ENCODE results near the gene SENP8. TPM values are rescaled to one million over a fixed set of nuclear protein-coding genes. Genes with fewer than 3 reads are reported as not detected.
"Not testable (repeated sequence)": the region's sequence is repeated elsewhere in the genome, so short reads cannot be mapped to it uniquely, and the experiment has no call there.

Gene SENP8
- total RNA-seq, 1 donor from 2014 or later, result 1.0 TPM

GRCh38 chr15:72155003-72155621 is 36.9 kb downstream of the SENP8 start:
- intact Hi-C loops (cut with micrococcal nuclease), result loop anchor here (5.0 to 10.0 kb wide), 2 partner anchors 578 to 710 kb away; no protein-coding TSS in a partner anchor

GRCh38 chr15:72155635-72156616 is 37.7 kb downstream of the SENP8 start:
- intact Hi-C loops (cut with micrococcal nuclease), result loop anchor here (1.0 to 10.0 kb wide), 5 partner anchors 354 to 711 kb away; no protein-coding TSS in a partner anchor

GRCh38 chr15:72156928-72157327 is 38.7 kb downstream of the SENP8 start:
- intact Hi-C loops (cut with micrococcal nuclease), result loop anchor here (1.0 to 10.0 kb wide), 5 partner anchors 355 to 712 kb away; no protein-coding TSS in a partner anchor

GRCh38 chr15:72160696-72161245 is 42.6 kb downstream of the SENP8 start:
- intact Hi-C loops (cut with micrococcal nuclease), result no loop called here

GRCh38 chr15:72161361-72162132 is 43.3 kb downstream of the SENP8 start:
- intact Hi-C loops (cut with micrococcal nuclease), result no loop called here

- intact Hi-C loops (cut with micrococcal nuclease), result no loop called here
These were observed 44.4 kb downstream of the SENP8 start for GRCh38 chr15:72162569-72162968.

- intact Hi-C loops (cut with micrococcal nuclease), result no loop called here
These were observed 45.5 kb downstream of the SENP8 start for GRCh38 chr15:72163719-72164118.

GRCh38 chr15:72166716-72167417 is 48.7 kb downstream of the SENP8 start:
- intact Hi-C loops (cut with micrococcal nuclease), result no loop called here

- intact Hi-C loops (cut with micrococcal nuclease), result no loop called here
These were observed 49.2 kb downstream of the SENP8 start for GRCh38 chr15:72167445-72167844.

- intact Hi-C loops (cut with micrococcal nuclease), result no loop called here
These were observed 50.1 kb downstream of the SENP8 start for GRCh38 chr15:72168131-72168807.

- intact Hi-C loops (cut with micrococcal nuclease), result no loop called here
These were observed 50.6 kb downstream of the SENP8 start for GRCh38 chr15:72168808-72169190.

- intact Hi-C loops (cut with micrococcal nuclease), result no loop called here
These were observed 51.2 kb downstream of the SENP8 start for GRCh38 chr15:72169236-72169920.

- intact Hi-C loops (cut with micrococcal nuclease), result no loop called here
These were observed 51.9 kb downstream of the SENP8 start for GRCh38 chr15:72169921-72170611.

- intact Hi-C loops (cut with micrococcal nuclease), result no loop called here
These were observed 52.5 kb downstream of the SENP8 start for GRCh38 chr15:72170691-72171090.

- intact Hi-C loops (cut with micrococcal nuclease), result not testable (repeated sequence)
These were observed 53.8 kb downstream of the SENP8 start for GRCh38 chr15:72171978-72172377.

GRCh38 chr15:72172796-72173195 is 54.6 kb downstream of the SENP8 start:
- intact Hi-C loops (cut with micrococcal nuclease), result no loop called here

- intact Hi-C loops (cut with micrococcal nuclease), result no loop called here
These were observed 55.2 kb downstream of the SENP8 start for GRCh38 chr15:72173401-72173800.

GRCh38 chr15:72173864-72174550 is 55.8 kb downstream of the SENP8 start:
- intact Hi-C loops (cut with micrococcal nuclease), result no loop called here
